HG03558 (cell line): ENCODE measurements around the gene IPPK.

ENCODE experiments used
- ATAC-seq: cut with Tn5 transposase; IDR thresholded peaks from one replicate; pipeline ENCODE4 v1.9.1; 2021; ENCODE audit warnings: moderate number of reproducible peaks; ENCODE audit not compliant: unreplicated experiment; ENCODE audit errors: extremely low read depth

The IPPK gene, protein sequence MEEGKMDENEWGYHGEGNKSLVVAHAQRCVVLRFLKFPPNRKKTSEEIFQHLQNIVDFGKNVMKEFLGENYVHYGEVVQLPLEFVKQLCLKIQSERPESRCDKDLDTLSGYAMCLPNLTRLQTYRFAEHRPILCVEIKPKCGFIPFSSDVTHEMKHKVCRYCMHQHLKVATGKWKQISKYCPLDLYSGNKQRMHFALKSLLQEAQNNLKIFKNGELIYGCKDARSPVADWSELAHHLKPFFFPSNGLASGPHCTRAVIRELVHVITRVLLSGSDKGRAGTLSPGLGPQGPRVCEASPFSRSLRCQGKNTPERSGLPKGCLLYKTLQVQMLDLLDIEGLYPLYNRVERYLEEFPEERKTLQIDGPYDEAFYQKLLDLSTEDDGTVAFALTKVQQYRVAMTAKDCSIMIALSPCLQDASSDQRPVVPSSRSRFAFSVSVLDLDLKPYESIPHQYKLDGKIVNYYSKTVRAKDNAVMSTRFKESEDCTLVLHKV

DNA sequence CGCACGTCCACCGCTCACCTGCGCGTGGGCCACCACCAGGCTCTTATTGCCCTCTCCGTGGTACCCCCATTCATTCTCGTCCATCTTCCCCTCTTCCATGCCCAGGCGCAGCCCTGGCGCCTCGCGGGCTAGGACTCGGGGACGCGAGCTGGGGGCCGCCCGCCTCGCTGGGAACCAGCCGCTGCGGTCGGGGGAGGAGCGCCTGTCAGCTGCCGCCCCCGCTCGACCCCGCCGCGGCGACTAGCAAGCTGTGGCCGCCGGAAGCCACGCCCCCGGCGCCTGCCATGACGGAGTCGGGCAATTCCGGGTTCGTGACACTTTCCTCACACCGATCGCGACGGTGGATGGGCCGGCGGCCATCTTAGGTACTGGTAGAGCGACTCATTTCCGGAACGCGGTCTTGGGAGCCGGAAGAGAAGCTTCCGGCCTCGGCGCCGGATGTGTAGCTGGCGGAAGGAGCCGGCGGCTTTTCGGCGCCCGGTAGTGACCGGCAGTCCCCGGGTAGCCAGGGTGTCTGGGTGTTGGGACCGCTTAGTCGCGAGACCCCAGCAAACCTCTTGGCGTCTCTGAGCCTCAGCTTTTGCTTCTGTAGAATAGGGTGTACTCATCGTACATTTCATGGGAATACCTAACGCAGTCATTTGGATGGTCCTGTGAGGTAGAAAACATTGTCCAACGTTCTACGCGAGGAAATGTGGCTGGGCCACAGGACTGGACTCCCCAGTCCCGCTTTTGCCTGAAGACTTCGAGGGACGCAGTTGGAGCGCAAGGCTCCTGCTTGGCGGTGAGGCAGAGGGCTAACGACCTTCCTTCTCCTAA, at the start of gene IPPK:
TSS of gene IPPK (minus strand) at position 242 of the 819 bp plus-strand sequence. CDS start at position 99, 143 bp downstream.
- ATAC-seq = peak; percentile 87

DNA sequence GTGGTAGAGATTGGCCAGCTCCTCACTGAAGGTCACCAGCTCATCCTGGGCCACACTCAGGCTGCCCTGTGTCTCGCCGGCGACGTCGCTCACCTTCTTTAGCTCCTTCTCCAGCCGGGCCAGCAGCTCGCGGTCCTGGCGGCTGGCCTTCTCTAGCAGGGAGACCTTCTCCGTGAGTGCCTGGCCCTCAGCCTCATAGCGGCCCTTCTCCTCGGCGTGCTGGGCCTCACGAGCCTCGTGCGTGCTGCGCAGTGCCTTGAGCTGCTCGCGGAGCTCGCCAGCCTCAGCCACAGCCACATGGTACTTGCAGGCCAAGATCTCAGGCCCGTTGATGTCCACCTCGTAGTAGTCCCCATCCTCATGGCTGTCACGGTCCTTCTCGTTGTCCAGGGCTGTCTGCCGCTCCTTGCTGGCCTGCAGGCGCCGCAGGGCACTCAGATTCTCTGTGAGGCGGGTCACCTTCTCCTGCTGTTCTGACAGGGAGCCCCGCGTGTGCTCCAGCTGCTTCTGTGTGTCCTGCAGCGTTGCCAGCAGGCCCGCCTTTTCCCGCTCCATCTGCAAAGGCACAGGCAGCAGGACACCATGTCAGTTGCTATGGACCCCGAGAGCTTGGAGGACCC, 49.2 kb upstream of the IPPK start:
- ATAC-seq = no peak

DNA sequence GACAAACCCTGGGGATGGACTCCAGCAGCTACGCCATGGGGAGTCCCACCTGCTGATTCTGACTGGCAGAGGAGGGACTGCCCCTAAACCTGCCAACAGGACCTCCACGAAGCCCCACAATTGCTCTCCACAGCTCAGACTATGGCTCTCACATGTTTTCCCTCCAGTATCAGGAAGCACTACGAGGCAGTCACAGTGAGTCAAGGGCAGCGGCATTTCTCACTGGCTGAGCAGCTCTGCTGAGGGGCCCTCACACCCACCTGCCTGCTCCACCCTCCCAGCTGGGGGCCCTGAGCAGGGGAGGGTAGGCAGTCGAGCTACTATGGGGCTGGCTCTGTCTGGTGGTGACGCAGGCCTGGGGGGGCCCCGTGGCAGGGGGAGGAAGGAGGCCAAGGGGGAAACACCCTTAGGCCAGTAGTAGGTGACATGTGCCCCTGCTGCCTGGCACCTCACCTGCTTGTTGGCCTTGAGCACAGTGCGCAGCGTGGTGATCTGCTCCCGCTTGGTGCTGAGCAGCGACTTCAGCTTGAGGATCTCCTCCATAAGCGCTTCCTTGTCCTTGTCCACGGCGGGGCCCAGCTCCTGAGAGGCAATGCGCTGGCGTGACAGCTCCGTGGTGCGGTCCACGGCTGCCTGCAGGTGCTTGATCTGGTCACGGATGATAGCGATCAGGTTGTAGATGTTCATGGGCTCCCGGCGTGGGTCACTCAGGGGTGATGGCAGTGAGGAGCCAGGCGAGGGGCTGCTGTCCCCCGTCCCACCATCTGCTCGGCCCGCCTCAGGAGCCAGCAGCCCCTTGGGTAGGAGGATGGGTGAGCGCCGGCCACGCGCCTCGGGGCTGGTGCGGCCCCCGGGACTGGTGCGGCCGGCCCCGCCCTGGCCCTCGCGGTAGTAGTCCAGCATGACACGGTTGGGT, 48.4 kb upstream of the IPPK start:
- ATAC-seq = no peak

DNA sequence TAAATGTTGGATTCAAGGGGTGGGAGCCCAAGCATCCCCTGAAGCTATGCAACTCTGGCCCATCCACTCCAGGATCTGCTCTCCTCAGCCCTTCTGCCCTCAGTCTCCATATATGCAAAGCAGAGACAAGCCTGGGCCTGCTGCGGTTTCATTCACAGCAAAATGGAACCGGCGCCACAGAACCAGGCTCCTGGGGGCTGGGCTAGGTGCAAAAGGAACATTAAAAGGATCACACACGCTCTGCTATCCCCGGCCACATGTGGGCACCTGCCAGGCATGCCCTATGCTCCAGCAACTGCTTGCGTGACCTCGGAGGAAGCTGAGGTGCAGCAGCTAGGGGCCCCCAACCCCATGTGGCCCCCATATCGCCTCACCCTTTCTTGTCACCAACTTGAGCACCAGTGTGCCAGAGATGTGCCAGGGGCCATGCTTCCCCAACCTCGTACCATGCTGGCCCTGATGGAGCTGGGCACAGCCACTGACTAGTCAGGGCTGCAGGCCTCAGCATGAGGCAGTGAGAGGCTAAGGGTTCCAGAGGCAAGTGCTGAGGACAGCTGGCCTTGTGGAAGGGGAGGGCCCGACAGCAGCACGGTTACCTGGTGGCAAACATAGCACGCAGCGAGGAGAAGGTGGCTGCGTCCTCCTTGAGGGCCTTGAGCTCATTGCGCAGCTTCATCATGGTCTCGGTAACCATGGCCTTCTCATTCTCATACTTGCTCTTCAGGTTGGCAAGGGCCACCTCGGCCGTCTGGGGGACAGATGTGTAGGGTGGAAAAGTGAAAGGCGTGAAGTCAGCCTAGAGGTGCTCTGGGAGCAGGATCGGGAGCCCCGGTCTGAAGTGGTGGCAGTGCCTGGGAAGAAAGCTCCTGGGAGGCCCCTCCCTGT, 47.5 kb upstream of the IPPK start:
- no peak for ATAC-seq

DNA sequence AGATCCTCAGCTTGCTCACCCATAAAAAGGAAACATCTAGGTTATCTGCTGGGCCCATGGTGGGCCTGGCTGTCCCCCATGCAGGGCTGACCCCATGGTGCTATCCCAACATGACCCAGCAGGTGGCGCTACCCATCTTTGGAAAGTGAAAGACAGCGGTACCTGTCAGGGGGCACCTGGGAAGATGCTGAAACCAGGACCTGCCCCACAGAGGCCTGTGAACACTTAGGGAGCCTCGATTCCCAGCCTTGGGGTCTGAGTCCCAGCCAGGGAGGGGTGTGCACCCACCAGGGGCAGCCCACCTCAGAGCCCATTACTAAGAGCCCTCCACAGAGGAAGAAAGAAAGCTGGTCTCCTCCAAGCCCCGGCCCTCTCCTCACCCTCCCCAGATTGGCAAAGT, 46.6 kb upstream of the IPPK start:
- no peak for ATAC-seq

DNA sequence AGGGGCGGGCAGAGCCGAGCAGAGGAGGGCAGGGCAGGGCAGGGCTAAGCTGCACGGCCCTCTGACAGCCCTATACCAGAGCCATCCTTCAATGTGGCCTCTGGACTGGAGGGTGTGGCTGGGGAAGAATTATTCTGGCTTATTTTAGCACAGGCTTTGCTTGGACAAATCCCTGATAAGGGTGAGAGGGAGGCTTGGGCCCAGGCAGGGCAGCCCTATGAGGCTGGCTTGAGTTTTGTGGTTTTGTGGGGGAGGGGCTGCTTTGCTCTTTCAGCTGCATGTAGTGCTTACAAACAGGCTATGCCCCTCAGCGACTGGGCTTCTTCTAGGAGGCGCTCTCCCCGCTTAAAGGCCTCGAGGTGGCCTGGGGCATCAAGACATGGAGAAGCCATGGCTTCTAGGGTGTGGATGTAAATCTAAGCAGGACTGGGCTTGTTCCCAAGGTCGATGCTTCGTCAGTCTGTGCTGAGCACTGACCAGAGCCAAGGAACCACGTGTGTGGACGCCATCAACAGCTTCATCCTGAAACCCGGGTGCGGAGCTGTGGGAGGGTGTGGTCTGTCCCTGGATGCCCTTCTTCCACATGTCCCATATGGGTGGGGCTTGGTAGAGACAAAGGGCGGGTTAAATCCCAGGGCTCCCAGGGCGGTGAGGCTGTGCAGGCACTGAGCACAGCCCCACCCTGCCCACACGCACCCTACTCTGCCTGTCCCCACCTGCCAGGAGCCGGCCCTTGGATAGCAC, 45.7 kb upstream of the IPPK start:
- no peak for ATAC-seq

DNA sequence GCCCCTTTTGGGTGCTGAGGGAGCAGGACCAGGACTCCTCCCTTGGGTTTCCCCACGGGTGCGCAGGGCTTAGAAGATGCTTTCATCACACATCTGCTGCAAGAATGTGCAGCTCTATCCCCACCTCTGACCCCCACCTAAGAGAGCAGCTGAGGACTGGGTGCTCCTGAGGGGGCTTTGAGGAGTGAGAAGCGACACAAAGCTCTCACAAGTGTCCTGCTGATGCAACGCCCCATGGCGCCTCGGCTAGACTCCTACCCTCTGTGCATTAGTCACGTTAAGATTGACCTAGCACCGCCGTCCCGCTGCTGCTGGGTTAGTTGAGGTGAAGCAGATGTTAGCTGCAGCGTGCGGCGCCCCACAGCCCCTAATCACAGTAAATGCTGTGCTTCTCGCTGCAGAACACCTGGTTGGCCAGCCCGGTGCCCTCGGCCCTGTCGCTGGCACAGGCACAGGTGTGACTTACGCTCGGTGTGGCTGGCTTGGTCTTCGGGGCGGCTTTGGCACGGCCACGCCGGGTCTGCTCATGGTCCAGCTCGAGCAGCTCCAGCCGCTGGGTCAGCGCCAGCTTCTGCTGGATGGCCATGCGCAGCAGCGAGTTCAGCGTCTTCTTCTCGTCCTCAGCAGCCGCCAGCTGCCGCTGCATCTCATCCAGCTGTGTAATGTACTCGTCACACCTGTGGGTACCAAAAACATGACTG, 45.0 kb upstream of the IPPK start:
- ATAC-seq = no peak

DNA sequence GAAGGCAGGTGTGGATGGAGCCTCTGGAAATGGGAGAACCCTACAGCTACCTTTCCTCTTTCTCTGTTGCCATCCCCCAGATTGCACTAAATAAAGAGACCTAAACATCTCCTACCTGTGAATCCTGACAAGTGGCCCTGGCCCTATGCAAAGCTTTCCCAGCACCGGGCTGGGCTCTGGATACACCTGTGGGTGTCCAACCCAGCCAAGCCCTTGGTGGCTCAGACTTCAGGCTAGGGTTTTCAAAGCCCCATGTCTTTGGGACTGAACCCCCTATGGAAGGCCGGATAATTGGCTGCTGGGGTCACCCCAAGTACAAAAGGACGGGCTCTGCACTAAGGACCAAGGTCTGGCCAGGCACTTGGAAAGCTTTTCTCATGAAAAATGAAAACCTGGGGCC, 44.1 kb upstream of the IPPK start:
- ATAC-seq = no peak

DNA sequence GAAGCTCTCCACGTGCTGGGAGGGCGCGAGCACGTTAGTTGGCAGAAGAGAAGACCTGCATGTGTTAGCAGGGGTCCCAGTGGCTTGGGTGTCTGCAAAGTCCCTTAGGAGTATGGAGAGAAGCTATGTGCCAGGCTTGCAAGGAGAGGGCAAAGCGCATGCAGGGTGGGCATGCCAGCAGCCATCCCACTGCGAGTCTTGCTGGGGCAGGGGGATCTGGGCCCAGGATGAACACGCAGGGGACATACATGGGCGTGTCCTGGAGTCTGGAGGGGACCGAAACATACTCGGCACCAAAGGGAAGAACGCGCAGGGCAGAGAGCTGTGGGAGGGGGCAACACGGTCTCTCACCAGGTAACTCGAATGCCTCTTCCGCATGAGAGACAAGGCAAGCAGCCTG, 43.6 kb upstream of the IPPK start:
- no peak for ATAC-seq

DNA sequence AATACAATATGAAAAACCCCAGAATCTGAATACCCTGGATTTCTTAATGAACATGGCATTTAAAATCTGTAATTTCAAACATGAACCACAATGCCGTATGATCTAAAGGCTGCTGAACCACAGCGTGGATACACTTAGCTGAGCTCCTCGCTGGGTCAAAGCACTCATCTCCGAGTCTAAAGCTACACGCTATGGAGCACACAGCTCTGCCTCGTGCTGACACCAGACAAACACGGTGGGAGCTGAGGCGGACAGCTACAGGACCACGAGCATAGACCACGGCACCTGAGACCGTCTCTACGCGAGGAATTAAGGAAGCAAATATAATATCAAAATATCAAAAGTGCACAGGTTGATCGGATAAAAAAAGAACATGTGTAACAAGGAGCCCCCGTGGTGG, 42.8 kb upstream of the IPPK start:
- no peak for ATAC-seq

DNA sequence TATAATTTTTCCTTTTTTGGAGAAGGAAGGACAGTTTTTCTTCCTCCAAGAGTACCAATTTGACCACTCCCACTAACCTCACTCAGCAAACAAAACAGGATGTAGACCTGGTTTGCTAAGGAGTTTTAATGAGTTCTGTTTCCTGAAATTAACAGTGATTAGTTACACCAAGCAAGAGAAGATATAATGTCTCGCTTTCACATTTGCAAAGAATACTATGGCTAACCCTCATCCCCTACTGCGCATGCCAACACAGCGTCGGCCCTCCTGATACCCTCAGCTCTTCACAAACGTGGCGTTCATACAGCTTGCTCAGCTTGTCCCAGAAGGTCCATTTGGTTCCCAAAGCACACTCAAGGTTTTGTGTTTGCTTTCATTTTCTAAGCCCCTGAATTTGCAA, 41.9 kb upstream of the IPPK start:
- ATAC-seq = no peak

DNA sequence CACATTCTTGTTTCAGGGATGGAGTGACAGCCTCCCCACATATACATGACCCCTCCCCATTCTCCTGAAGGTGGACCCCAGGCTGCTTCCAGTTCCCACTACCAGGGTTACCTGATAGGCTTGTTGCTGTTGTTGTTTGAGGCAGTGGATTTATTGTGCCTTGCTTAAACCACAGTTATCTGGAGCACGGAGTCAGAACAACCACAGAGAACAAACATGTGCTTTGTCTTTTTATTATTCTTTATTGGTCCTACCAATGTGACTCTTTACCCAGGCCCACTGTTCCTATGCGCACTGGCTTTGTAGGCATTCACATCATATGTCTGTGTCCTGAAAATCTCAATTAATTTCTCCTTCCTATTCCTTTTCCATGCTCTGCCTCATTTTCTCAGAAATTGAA, 41.2 kb upstream of the IPPK start:
- no peak for ATAC-seq

DNA sequence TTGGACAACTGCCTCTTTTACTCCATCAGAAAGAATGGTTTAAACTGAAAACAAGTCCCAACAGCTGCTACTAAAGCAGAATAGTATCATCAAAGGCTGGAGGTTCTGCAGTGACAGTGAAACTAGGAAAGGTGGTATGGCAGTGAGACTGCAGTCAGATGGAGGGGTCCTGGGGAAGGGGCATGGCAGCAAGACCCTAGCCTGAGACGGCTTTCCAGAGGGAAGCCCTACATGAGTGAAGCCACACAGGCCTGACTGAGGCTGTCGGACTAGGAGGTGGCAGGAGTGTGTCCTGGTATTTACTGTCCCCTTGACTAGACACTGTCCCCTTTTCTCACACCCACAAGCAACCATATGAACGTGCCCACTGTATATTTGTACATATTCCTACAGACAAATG, 40.4 kb upstream of the IPPK start:
- ATAC-seq = no peak

DNA sequence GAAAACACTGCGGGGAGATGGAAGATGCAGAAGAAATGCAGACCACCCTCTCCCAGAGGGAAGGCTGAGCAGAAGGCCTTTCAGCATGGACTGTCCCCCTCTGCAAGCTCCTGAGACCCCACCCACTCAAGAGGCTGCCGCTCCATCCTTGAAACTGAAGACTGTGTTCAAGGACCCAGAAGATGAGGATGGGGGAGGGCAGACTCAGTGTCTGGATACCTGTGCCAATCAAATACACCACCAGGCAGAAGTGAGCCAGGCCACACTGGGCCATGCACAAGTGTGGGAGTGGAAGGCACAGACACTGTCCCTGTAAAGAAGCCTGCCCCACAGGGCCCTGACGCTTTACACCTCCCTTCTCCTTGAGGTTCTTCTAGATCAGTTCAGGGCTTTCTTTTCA, 40.0 kb upstream of the IPPK start:
- no peak for ATAC-seq

DNA sequence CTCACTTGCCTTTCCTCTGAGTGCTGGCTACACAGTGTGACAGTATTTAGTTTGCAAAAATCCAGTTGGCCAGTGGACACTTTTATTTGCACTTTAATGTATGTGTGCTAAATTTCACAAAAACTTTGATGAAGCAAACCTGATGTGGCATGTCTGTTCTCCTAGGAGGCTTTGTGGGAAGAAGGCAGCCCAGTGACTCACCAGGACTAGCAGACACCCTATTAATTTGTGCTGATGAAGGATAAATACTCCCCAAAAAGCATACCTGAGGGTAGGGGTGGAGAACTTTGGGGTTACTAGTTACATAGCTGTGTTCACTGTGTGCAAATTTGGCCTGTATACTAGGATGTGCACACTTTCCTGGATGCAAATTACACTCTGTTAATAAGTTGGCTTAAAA, 39.3 kb upstream of the IPPK start:
- no peak for ATAC-seq

DNA sequence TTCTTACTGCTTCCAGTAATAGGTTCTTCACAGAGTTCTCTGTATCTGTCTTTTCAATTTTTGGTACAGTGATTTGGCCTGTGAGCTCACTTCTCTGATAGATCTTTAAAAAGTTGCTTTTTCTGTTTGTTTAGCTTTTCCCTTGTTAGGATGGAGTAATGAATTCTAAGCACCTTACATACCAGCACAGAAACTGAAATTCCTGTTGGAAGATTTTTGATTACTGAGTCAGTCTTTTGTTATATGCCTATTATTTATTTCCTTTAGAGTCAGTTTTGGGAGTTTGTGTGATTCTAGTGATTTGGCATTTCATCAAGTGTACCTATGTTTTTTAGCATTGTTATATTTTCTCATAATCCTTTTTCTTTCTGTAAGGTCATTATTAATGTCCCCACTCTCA, 37.6 kb upstream of the IPPK start:
- ATAC-seq = no peak

DNA sequence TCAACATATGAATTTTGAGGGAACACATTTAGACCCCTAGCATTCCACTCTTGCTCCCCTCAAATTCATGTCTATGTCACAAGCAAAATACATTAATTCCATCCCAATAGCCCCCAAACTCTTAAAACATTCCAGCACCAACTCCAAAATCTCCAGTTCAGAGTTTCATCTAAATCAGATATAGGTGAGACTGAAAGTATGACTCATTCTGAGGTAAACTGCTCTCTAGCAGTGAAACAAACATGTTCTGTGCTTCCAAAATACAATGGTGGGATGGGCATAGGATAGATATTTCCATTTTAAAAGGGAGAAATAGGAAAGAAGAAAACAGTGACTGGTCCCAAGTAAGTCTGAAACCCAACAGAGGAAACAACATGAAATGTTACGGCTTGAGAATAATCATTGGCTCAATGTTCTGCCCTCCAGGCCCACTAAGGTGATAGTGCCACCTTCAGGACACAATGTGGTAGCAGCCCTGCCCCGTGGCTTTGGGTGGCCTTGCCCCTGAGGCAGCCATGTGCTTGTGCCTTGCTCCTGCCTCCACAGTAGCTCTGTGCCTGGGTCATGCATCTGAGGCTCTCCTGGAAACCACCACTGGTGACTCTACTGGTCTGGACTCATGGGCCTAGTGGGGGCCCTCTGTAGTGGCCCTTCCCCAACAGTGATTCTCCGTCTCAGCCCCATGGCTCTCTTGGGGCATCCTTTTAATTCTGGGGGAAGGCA, 36.4 kb upstream of the IPPK start:
- ATAC-seq = no peak
